Activated CD8-positive, alpha-beta T cell treated with anti-CD3 and anti-CD28 coated beads for 36 hours (primary cell): ENCODE results near the gene ODF4. TPM values are rescaled to one million over a fixed set of nuclear protein-coding genes. Genes with fewer than 3 reads are reported as not detected.
A peak's percentile ranks its signal among the peaks of the same experiment; 100 is the strongest.

Experiments used
- ATAC-seq: fragments of 200-7000 bp; cut with Tn5 transposase; one replicate; pipeline ENCODE4 v1.10.0; 2021; ENCODE audit warnings: mild to moderate bottlenecking, moderate library complexity
- CTCF ChIA-PET: fragments of 350-600 bp; sonication (Branson Sonifier 250); formaldehyde crosslinking; loops from one replicate; lab custom pipeline; 2021; ENCODE audit warnings: antibody characterized with exemption; lab: Charles Lee
- POLR2A ChIA-PET: fragments of 350-600 bp; sonication (Branson Sonifier 250); formaldehyde crosslinking; loops from one replicate; lab custom pipeline; 2021; ENCODE audit warnings: antibody characterized with exemption; lab: Charles Lee
- DNase-seq: peaks from one replicate; pipeline ENCODE4 v3.0.0-alpha.2; 2020
- H3K27ac Mint-ChIP-seq: one replicate; pipeline ENCODE4 v1.8.0; 2021; ENCODE audit warnings: mild to moderate bottlenecking, mixed read lengths
- H3K27me3 Mint-ChIP-seq: one replicate; pipeline ENCODE4 v1.8.0; 2021; ENCODE audit warnings: mixed read lengths
- H3K36me3 Mint-ChIP-seq: one replicate; pipeline ENCODE4 v1.8.0; 2021; ENCODE audit warnings: low read depth, mixed read lengths
- H3K4me1 Mint-ChIP-seq: one replicate; pipeline ENCODE4 v1.8.0; 2021; ENCODE audit warnings: low read depth, mixed read lengths
- H3K4me3 Mint-ChIP-seq: one replicate; pipeline ENCODE4 v1.8.0; 2021; ENCODE audit warnings: mild to moderate bottlenecking, moderate library complexity, mixed read lengths
- H3K9me3 Mint-ChIP-seq: one replicate; pipeline ENCODE4 v1.8.0; 2021; ENCODE audit warnings: mixed read lengths
- CTCF ChIP-seq: fragments of 200-600 bp; IDR thresholded peaks from one replicate; pipeline ENCODE4 v1.8.0; 2022; ENCODE audit warnings: antibody characterized with exemption, mild to moderate bottlenecking
- intact Hi-C: fragments of 100-400 bp; cut with micrococcal nuclease; formaldehyde crosslinking; loops from one replicate; pipeline ENCODE4 v1.10.0; 2022
- total RNA-seq, 2 experiments: library from RNA; stranded (reverse); gene quantifications; one replicate each; pipeline ENCODE4 v1.2.3, GENCODE V29; 2021

Gene ODF4
- total RNA-seq, 2 experiments from 2014 or later = not detected

DNA sequence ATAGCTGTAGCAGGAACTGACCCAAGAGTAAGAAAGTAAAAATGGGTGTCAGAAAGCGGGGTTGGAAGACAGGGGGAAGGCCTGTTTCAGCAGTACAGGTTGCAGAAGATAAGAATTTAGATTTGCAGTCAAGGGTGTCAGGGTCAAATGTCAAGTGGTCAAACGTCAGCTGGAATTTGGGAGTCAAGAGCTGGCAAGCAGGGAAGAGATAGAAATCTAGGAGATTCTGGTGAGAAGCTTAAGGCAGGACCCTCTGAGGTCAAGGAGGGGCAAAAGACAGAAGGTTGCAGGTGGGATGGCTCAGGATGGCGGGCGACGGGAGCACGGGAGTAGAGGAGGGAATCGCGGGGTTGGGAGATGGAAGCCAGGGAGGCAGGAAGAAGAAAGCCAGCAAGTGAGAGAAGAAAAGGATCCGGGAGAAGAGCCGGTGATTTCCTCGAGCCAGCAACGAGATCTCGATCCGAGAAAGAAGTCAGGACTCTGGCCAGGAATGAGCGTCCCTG lies 44.8 kb upstream of the ODF4 start:
- Mint-ChIP-seq H3K9me3 (no peaks in the 10 kb centered on the region), H3K27ac (peak overlapping the region; percentile 78), H3K4me3 (peak overlapping the region; percentile 77), H3K36me3 (peaks cover 9% of the 10 kb centered on the region), H3K27me3 (no peaks in the 10 kb centered on the region), H3K4me1 (peaks cover 32% of the 10 kb centered on the region)
- intact Hi-C loops = loop anchor here (10.0 kb wide), 1 partner anchor 170 kb away; the partner anchor contains the start of gene HES7
- TF ChIP-seq CTCF = no peak
- ChIA-PET POLR2A (interaction anchor here (0.5 to 3.2 kb wide), 13 partner anchors 12 to 122 kb away, joined by 3 to 26 read pairs (median 4); partner anchors contain the start of genes CTC1, KRABD2 and PFAS), CTCF (interaction anchor here (0.7 to 2.2 kb wide), 16 partner anchors 9 to 253 kb away, joined by 3 to 12 read pairs (median 4); no protein-coding TSS in a partner anchor)
- DNase-seq (no peak), ATAC-seq (no peak)

- peak overlapping the region; percentile 41 for H3K27ac Mint-ChIP-seq
- ChIA-PET CTCF (interaction anchor here (0.9 to 2.3 kb wide), 25 partner anchors 12 to 240 kb away, joined by 3 to 17 read pairs (median 4); partner anchors contain the start of genes CTC1, KRABD2, PFAS and RANGRF), POLR2A (interaction anchor here (1.1 kb wide), 1 partner anchor 127 kb away, joined by 3 read pairs; no protein-coding TSS in a partner anchor)
- DNase-seq (no peak), ATAC-seq (no peak)
- no peaks in the 10 kb centered on the region for H3K36me3 Mint-ChIP-seq
- TF ChIP-seq CTCF = no peak
- peaks cover 6% of the 10 kb centered on the region for H3K4me1 Mint-ChIP-seq
- no peaks in the 10 kb centered on the region for H3K9me3 Mint-ChIP-seq
- intact Hi-C loops = loop anchor here (2.0 to 5.0 kb wide), 2 partner anchors 78 to 161 kb away; no protein-coding TSS in a partner anchor
- no peak overlapping the region for H3K4me3 Mint-ChIP-seq
- H3K27me3 Mint-ChIP-seq = no peaks in the 10 kb centered on the region
These were observed 39.4 kb upstream of the ODF4 start for GRCh38 chr17:8300226-8300625.

GRCh38 chr17:8300627-8301242 lies 38.9 kb upstream of the ODF4 start:
- ATAC-seq = peak; percentile 95
- TF ChIP-seq CTCF = peak; percentile 84
- intact Hi-C loops = loop anchor here (2.0 to 5.0 kb wide), 2 partner anchors 78 to 162 kb away; no protein-coding TSS in a partner anchor
- POLR2A ChIA-PET = interaction anchor here (0.7 to 1.1 kb wide), 3 partner anchors 91 to 127 kb away, joined by 3 to 4 read pairs (median 3); partner anchors contain the start of gene AURKB
- H3K27me3 Mint-ChIP-seq = no peaks in the 10 kb centered on the region
- DNase-seq = peak; percentile 70
- CTCF ChIA-PET = interaction anchor here (0.5 to 2.3 kb wide), 46 partner anchors 12 to 325 kb away, joined by 3 to 17 read pairs (median 4); partner anchors contain the start of genes AURKB, HES7, KRABD2 and PFAS
- peak overlapping the region; percentile 41 for H3K27ac Mint-ChIP-seq
- H3K4me3 Mint-ChIP-seq = no peak overlapping the region
- H3K36me3 Mint-ChIP-seq = no peaks in the 10 kb centered on the region
- no peaks in the 10 kb centered on the region for H3K9me3 Mint-ChIP-seq
- H3K4me1 Mint-ChIP-seq = peaks cover 6% of the 10 kb centered on the region

DNA sequence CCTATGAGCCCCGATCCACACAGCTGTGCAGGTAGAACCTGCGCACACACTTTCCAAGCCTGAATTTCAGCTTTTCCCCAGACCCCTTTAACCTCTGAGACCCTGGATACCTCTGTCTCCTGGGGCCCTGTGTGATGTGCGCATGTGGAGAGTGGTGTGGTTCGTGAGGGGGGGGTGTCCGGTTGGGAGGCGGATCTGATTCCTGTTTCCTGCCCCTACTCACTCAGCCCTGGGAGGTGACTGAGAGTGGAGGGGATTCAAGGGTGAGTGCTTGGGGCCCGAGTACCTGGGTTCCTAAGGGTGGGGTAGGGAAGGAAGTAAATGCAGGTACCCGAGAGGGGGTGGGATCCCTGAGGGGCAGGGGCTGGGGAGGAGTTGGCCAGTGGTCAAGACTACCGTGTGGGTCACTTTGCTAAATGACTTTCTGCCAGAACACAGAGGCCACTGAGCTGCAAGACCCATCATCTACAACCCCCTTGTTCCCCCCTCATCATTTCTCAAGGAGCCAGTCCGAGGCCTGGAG lies 29.0 kb upstream of the ODF4 start:
- ATAC-seq = no peak
- DNase-seq = no peak
- TF ChIP-seq CTCF = no peak
- Mint-ChIP-seq H3K27me3 (peaks cover 3% of the 10 kb centered on the region), H3K4me1 (no peaks in the 10 kb centered on the region), H3K4me3 (no peak overlapping the region), H3K9me3 (no peaks in the 10 kb centered on the region), H3K36me3 (no peaks in the 10 kb centered on the region), H3K27ac (no peak overlapping the region)
- intact Hi-C loops = no loop called here
- ChIA-PET POLR2A (no interaction called here), CTCF (no interaction called here)
